SH-SY5Y (cell line): ENCODE results near the gene MYLK.

Source experiments
- GATA2 ChIP-seq: IDR thresholded peaks from 2 replicates; pipeline ENCODE4 v1.6.1; 2011; ENCODE audit warnings: mild to moderate bottlenecking, low read depth, low read length
- GATA3 ChIP-seq: IDR thresholded peaks from 2 replicates; pipeline ENCODE4 v1.6.1; 2011; ENCODE audit warnings: low read depth, mild to moderate bottlenecking, low read length, moderate library complexity

GRCh38 chr3:123907720-123908119 lies 23.6 kb upstream of the MYLK start:
- TF ChIP-seq GATA2, result no peak
- no peak for TF ChIP-seq GATA3
